ENCODE measurements around the gene SOX5.

DNA sequence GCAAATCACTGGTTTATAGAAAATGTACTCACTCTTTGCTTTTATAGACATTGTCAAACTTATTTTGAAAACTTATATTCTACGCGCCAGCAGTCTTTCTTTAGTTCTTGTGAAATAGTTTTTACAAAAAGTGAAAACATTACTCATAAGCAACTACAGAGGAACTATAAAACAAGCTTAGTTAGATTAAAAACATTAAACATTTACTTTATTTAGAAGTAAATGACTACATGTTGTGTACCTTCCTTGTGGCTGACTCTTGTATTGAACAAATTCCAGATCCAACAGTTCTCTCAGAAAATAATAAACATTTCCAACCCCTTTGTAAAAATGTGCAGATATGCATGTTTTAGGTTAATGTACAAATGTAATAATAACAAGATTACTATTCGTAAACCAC, 198.5 kb downstream of the SOX5 start:
- TF ChIP-seq EZH2 (IDR thresholded peaks at IDR 0.05; ENCODE audit: borderline replicate concordance, insufficient read depth, low read depth, low read length, poor library complexity, severe bottlenecking) = no peak
- TF ChIP-seq, protein P1, sequence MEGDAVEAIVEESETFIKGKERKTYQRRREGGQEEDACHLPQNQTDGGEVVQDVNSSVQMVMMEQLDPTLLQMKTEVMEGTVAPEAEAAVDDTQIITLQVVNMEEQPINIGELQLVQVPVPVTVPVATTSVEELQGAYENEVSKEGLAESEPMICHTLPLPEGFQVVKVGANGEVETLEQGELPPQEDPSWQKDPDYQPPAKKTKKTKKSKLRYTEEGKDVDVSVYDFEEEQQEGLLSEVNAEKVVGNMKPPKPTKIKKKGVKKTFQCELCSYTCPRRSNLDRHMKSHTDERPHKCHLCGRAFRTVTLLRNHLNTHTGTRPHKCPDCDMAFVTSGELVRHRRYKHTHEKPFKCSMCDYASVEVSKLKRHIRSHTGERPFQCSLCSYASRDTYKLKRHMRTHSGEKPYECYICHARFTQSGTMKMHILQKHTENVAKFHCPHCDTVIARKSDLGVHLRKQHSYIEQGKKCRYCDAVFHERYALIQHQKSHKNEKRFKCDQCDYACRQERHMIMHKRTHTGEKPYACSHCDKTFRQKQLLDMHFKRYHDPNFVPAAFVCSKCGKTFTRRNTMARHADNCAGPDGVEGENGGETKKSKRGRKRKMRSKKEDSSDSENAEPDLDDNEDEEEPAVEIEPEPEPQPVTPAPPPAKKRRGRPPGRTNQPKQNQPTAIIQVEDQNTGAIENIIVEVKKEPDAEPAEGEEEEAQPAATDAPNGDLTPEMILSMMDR (IDR thresholded peaks at IDR 0.05) = no peak

Data from B cell (primary cell).